Measurements from ENCODE around the gene MGLL.

DNA sequence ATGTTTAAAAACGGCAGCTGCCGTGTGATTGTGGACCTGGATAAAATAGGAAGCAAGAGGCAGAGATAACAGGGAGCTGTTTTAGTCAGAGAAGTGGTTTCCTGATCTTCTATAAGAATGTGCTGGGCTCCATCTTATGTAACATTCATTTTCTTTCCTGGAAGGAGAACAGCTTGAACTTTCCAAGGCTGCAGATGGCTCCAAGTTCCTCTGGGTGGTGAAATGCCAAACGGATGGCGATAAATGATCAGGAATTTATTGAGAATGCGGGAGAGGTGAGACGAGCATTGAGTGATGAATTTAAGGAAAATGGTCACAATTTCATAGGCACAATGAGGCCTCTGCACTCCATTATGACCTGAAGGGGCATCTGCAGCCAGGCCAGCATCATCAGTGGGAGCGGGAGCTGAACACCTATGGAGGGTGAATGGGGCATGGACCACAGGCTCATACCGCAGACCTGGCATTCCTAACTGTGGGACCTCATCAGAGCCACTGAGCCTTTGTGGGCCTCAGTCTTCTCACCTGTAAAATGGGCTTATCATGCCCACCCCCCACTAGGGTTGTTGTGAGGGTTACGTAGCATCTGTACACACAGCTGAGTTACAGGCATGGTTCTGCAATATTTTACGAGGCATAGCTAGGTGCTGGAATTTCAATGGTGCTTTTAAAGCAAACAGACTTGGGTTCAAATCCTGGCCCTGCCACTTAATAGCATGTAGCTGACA, 17.1 kb downstream of the MGLL start:
- TF ChIP-seq EZH2phosphoT487 (IDR thresholded peaks at IDR 0.05; ENCODE audit: insufficient read depth, low read depth) (no peak), EZH2 (IDR thresholded peaks at IDR 0.05; ENCODE audit: insufficient read depth, poor library complexity, severe bottlenecking) (no peak)
